Activated naive CD8-positive, alpha-beta T cell treated with anti-CD3 and anti-CD28 coated beads, Interleukin-2, amount 50 U/mL, for 16 hours (primary cell): ENCODE data around the gene ST3GAL3.
"Not testable (repeated sequence)": the region's sequence is repeated elsewhere in the genome, so short reads cannot be mapped to it uniquely, and the experiment has no call there.

Experiments
- DNase-seq: peaks from one replicate; pipeline ENCODE4 v3.0.0-alpha.2; 2020; ENCODE audit warnings: low read depth, low spot score

Gene ST3GAL3

DNA sequence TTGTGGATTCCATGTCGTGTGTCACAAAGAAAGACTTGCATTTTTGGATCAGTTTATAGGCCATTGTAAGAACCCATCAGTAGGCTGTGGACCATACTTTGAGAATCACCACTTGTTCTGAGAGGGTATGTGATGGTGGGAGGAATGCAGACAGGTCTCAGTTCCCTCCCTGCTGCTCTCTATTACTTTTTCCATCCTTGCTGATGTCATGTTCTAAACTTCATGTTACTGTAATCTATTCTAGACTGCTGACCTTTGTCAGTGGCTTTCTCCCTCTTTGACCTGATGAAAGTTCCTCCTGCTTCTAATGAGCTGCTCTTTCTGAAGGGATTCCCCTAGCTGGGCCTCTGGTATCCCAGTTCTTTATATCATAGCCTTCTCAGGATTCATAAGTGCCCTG, 46.1 kb downstream of the ST3GAL3 start:
- no peak for DNase-seq

DNA sequence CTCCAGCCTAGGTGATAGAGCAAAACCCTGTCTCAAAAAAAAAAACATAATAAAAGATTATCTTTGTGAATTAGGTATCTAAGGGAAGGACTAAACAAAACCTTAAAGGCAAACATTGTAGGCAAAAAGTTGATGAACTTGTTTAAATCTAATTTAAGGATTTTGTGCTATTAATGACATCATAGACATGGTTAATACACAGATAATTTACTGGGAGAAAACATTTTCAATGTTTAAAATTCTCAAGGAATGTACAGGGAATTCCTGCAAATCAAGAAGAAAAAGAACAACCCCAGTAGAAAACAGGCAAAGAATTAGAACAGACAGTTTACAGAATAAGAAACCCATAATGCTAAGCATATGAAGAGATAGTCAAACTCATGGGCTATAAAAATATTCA, 47.6 kb downstream of the ST3GAL3 start:
- DNase-seq: no peak

DNA sequence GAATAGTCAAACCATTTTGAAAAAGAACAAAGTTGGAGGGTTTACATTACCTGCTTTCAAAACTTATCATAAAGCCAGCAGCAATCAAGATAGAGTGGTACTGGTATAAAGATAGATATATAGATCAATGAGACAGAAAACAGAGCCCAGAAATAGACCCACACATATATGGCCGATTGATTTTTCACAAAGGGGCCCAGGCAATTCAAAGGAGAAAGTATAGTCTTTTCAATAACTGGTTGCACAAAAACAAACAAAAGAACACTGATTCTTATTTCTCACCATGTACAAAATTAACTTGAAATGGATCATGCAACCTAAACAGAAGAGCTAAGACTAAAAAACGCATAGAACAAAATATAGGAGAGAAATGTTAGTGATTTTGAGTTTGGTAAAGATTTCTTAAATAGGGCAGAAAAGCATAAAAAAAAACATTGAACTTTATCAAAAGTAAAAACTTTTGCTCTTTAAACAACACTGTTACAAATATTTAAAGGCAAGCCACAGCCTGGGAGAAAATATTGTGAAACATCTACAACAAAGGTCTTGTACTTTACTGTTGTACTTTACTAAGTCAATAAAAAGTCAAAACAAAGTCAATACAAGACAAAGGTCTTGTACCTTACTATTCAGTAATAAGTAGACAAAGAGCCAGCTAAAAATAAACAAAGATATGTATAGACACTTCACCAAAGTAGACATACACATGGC, 50.2 kb downstream of the ST3GAL3 start:
- no peak for DNase-seq

DNA sequence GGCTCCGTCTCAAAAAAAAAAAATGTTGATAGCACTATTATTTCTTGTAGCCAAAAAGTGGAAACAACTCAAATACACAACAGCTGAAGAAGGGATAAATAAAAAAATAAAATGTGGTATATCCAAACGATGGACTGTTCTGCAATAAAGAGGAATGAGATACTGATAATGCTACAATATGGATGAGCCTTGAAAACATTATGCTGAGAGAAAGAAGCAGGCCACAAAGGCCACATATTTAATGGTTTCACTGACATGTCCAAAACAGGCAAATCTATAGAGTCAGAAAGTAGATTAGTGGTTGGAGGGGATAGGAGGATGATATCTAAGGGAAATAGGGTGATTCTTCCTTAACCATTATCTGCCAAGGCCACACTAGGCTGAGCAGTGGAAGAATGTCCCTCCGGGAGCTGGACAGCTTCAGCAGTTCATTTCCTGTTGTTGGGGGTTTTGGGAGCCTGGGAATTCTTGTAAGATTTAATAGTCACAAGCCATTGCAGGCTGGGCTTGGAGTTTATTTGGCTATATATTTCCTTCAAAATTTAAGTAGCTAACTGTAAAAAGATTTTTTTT, 53.5 kb downstream of the ST3GAL3 start:
- no peak for DNase-seq

DNA sequence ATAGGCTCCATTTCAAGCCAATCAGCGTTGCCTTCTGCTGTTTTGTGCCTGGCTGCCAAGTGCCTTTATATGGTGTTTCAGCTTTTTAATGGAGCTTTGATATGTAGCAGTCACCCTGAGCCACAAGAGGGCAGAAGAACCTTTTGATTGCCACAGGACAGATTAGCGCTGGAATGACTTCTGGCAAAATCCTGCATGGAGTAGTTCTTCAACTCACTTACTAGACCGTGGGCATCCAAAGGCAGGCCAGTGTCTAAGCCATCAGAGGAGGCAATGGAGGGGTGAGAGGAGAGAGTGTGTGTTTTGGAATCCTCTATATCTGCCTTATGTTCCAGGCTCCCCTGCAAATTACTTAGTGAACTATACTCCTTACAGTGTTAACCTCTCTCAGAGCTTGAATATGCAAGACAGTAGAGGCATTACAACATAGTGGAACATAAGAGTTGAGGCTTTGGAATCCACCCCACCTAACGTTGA, 56.2 kb downstream of the ST3GAL3 start:
- DNase-seq: peak; percentile 1

DNA sequence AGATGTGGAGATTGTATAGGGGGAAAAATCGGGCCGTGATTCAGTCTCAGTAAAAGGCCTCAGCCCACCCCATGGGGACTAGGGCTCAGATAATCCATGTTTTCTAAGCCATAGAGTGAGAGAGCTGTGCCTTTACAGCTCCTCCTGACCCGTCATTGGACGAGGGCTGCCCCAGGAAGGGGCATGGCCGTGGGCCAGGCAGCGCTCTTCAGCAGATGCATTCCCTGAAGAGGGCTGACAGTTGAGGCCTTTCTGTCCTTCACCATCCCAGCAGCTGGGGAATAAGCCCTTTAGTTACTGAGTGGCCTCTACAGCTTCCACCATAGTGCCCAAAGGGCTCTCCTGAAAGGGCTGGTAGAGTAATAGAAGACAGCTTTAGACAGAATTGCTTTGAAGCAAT, 57.2 kb downstream of the ST3GAL3 start:
- DNase-seq: no peak

DNA sequence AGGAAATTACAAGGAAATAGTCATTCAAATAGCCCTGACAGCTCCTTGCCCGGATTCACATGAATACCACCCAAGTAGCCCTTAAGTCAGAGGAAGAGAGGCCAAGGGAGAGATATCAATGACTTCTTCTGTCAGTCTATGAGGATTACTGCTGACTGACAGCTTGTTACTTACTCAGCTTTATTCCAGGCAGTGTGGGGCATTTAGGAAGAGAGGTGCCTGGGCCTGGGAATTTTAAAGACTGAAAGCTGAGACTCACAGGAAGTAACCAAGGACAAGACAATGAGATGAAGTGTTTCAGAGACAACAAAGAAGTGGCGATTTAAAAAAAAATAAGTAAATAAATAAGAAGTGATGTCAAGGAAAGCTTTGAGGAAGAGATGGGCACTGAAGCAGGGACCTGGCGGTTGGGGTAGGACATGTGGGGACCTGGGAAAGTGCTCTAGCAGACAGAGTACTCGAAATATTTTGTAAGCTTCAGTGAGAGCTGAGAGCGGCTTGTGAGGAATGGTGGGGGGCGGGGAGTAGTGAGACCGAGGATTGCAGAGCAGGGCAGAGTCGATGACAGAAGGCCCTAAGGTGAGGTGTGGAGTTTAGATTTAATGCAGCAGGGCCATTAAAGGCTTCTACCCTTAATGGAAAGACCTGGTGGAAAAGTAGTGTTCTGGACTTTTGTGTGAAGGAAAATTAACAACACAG, 58.9 kb downstream of the ST3GAL3 start:
- DNase-seq: no peak

DNA sequence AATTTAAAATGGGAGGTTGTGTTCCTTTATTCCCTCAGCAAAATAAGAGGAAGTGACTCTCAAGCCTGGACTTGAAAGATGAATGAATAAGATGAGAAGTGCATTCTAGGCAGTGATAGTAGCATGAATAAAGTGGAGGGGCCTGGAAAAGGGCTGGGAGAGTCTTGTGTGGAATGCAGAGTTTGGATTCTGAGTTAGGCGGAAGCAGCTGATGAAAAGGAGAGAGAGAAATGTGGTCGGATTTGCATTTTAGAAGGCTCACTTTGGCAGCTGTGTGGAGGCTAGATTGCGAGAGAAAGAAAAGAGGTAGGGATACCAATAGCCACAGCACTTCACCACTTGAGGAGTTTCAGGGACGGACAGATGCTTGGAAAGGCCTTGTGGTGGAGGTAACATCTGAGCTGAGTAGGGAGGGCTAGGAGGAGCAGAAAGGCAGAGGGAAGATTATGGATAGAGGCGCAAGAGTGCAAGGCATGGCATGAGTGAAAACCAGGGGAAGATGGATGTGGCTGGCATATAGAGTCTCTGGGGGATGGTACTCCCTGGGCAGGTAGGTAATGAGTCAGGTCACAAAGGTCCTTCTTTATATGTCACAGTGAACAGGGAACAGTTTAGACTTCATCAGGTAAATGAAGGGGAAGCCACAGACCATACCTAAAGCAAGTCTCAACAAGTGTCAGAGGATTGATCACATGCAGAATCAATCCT, 59.6 kb downstream of the ST3GAL3 start:
- DNase-seq: no peak

DNA sequence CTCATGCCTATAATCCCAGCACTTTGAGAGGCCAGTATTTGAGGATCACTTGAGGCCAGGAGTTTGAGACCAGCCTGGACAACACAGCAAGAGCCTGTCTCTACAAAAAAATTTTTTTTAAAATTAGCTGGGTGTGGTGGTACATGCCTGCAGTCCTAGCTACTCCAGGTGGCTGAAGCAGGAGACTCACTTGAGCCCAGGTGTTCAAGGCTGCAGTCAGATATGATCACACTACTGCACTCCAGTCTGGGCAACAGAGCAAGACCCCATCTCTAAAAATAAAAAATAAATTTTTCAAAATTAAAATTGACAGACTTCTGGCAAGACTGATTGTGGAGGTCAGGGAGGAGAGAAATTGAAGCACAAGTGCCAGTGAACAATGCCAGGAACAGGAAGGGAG, 60.8 kb downstream of the ST3GAL3 start:
- no peak for DNase-seq

DNA sequence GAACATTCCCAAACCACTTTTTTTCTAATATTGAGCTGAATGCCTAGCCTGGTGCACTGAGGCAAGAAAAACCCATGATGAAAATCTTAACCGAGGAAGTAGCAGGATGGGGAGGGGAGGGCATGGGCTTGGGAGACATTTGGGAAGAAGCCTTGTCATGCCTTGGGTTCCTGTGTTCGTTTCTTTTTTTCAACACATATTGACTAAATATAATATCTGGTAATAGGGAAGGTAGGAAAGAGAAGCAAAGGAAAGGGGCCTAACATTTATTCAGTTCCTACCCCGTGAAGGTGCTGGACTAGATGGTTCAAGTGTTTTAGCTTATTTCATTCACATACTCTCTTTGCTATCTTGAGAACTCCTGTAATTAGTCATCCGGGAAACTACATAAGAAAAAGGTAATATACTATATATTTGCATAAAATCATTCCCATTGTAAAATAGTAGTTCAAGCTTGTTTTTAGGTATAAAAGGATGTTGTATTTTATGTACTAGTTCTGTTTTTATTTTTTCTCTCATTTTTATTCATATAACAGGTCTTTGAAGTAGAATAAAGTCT, 62.1 kb downstream of the ST3GAL3 start:
- DNase-seq: no peak

DNA sequence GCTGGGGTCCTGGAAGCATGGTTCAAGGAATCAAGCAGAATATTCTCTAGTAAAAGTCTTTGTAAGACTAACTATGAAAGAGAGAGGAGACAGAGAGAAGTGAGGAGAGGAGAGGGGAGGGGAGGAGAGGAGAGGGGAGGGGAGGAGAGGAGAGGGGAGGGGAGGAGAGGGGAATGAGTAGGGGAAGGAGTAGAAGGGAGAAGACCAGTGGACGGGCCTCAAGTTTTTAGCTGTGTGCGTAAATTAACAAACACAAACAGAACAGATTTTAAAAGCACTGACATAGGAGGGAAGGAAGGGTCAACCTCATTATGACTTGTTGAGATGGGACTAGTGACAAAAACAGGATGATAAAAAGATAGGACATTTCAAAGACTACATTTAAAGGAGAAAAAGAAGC, 62.8 kb downstream of the ST3GAL3 start:
- no peak for DNase-seq

DNA sequence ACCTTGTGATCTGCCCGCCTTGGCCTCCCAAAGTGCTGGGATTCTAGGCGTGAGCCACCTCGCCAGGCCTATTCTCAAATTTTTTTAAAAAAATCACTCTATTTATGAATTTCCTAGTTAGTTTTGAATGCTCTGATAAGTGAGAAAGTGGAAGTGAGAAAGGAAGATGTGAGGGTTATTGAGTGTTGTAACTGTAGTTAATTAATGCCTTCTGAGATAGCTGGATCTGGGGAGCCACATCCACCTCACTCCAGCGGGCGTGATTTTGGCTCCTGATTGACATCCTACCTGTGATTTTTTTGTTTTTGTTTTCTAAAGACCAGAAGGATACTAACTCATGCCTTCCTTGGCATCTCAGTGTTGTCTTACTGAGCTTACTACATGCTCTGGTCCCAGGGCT, 65.6 kb downstream of the ST3GAL3 start:
- no peak for DNase-seq

DNA sequence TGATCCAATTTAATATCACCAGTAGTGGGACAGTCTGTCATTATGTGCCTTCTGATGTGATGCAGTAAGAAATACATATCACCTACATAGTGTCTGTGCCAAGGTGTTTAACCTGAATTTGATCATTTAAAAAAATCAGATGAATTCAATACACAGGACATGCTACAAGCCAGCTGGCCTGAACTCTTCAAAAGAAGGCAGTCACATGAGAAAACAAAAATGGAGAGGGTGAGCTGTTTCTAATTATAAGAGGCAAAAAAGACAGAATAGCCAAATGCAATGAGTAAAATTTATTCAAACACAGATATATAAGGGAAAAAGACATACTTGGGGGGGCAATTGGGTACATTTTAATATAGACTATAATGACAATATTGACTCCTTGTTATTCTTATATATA, 66.5 kb downstream of the ST3GAL3 start:
- no peak for DNase-seq

DNA sequence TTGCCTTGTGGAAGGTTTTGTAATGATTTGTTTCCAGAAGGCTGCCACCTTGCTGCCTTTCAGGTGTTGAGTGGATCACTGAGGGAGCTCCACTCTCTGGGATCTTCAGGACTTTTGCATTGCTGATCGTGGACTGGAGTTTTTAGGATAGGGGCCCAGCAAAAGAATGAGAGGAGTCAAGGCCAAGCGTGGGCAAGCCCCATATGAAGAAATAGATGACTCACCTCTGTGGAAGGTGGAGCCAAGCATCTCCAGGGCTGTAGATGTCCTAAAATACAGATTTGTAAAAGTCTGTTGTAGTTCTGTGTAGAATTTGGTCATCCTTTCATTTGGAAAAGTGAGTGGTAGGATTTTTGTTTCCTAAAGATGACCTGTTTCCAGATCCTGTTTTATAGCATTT, 67.0 kb downstream of the ST3GAL3 start:
- DNase-seq: no peak

DNA sequence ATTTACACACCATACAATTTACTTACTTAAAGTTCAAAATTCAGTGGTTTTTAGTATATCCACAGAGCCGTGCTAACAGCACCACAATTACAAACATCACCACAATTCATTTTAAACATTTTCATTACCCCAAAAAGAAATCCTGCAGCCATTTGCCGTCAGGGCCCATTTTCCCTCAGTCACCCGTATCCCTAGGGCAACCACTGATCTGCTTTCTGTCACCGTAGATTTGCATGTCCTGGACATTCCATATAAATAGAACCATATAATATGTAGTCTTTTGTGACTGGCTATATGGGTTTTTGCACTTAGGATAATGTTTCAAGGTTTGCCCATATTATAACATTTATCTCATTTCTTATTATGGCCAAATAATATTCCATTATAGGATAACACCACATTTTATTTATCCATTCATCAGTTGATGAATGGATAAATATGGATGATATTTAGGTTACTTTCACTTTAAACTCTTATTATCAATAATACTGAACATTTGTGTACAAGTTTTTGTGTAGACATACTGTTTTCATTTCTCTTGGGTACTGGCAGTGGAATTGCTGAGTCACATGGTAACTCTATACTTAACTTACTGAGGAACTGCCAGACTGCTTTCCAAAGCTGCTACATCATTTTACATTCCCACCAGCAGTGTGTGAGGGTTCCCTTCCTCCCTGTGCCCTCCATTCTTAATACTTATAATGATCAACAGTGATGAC, 68.9 kb downstream of the ST3GAL3 start:
- DNase-seq: no peak

DNA sequence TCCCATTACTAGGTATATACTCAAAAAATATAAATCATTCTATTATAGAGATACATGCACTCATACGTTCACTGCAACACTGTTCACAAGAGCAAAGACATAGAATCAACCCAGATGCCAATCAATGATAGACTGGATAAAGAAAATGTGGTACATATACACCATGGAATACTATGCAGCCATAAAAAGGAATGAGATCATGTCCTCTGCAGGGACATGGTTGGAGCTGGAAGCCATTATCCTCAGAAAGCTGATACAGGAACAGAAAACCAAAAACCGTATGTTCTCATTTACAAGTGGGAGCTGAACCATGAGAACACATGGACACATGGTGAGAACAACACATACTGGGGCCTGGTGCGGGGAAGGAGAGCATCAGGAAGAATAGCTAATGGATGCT, 70.6 kb downstream of the ST3GAL3 start:
- not testable (repeated sequence) for DNase-seq

DNA sequence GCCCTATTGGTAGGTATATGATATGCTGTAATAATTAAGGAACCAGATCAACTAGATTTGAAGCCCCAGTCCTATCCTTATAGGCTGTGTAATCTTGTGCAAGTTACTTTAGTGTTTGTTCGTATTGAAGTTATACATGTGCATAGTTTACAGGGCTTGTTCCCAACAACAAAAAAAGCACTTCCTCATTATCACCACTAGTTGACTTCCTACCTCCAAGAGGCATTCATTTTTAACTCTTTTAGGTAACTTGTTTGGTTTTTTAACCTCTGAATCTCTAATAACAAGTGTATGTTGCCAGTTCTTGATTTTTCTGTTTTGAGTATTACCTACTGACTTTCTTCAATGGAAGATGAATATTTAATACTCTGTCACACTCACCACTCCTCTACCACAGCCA, 71.9 kb downstream of the ST3GAL3 start:
- DNase-seq: no peak

DNA sequence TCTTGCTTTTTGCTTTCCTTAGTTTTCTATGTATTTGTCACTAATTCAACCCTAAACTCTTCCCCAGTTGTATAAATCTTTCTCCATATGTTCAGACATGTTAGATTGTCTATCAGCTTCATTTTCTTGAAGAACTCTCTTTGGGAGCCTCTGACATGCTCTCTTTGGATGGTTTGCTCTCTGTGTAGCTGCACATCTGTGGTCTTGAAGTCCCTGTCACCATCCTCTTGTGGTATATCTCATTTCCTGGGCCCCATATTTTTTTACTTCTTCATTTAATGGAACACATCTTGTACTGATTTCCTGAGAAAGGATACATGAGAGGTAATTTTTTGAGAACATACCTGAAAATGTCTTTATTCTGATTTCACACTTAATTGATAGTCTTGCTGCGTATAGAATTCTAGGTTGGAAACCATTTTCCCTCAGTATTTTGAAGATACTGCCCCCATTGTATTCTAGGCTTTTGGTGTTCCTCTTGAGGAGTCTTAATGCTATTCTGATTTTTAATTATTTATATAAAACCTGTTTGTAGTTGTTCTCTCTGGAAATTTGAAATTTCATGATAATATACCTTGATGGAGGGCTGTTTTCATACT, 72.6 kb downstream of the ST3GAL3 start:
- no peak for DNase-seq

DNA sequence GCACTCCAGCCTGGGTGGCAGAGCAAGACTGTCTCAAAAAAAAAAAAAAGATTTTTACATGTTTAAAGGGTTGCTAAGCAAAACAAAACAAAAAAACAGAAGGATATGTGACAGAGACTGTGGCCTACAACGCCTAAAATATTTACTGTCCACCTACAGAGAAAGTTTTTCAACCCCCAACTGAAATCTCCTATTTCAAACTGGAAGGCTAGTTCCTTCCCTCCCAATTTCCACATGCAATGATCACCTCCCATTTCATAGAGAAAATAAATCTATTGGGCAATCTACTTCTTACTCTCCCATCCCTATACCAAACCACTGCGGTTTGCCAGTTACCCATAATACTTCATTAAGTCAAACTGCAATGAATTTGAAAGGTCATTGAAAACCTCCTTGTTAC, 74.2 kb downstream of the ST3GAL3 start:
- no peak for DNase-seq

DNA sequence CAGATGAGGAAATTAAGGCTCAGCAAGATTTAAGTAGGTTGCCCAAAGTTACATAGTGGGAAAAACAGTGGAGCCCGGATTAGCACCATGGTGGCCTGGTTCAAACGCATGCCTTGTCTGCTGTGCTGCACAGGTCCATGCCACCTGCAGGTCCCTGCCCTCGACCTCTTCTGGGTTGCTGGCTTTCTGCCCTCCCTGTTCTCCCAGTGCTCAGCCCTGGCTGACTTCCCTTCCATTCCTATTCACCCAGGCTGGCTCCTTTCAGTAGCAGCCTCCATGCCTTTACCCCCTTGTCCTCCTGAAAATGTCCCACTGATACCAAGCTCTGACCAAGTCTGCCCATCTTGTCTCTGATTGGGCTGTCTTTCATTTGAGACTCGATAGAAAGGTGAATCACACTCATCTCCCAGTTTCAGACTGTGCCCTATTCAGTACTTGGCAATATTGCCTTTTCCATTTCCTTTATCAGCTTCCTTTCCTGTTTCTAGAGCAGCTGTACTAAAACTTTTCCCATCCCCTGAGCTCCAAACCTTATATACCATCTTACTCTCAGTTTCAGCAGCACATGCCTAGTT, 75.8 kb downstream of the ST3GAL3 start:
- no peak for DNase-seq
